ENCODE data around the gene THSD4. TPM values are rescaled to one million over a fixed set of nuclear protein-coding genes. Genes with fewer than 3 reads are reported as not detected.
A peak's percentile ranks its signal among the peaks of the same experiment; 100 is the strongest.

The THSD4 gene
- total and polyA plus RNA-seq, 2 of the 4 experiments (the other 2 are of a cell fraction), result 25.5 to 31.1 TPM

- TF ChIP-seq CTCF (conservative IDR thresholded peaks at IDR 0.05; ENCODE audit: low read depth, low read length) (no peak), USF2 (IDR thresholded peaks at IDR 0.05; ENCODE audit: low read depth, low read length) (no peak), SMC3 (IDR thresholded peaks at IDR 0.05; ENCODE audit: low read depth, low read length) (no peak), FOS (IDR thresholded peaks at IDR 0.05; ENCODE audit: low read depth, low read length) (no peak), MAFK (IDR thresholded peaks at IDR 0.05; ENCODE audit: low read depth, low read length) (no peak), BHLHE40 (IDR thresholded peaks at IDR 0.05; ENCODE audit: low read depth, low read length) (no peak), MAZ (IDR thresholded peaks at IDR 0.05; ENCODE audit: borderline replicate concordance, low read depth, low read length) (no peak), ELK1 (IDR thresholded peaks at IDR 0.05; ENCODE audit: borderline replicate concordance, low read depth, low read length) (no peak), MXI1 (IDR thresholded peaks at IDR 0.05; ENCODE audit: borderline replicate concordance, low read depth, low read length) (no peak), RFX5 (IDR thresholded peaks at IDR 0.05; ENCODE audit: low read depth, low read length) (no peak), NFE2L2 (IDR thresholded peaks at IDR 0.05; ENCODE audit: low read depth, low read length) (no peak), CEBPB (IDR thresholded peaks at IDR 0.05; ENCODE audit: low read depth, low read length) (no peak), RAD21 (IDR thresholded peaks at IDR 0.05; ENCODE audit: low read length) (no peak), RCOR1 (IDR thresholded peaks at IDR 0.05; ENCODE audit: insufficient replicate concordance, low read length) (no peak), POLR2A (IDR thresholded peaks at IDR 0.05; ENCODE audit: low read depth, low read length) (no peak), CHD1 (IDR thresholded peaks at IDR 0.05; ENCODE audit: low read depth, low read length) (no peak)
- H3K9me1 ChIP-seq (ENCODE audit: insufficient read depth, low read length), result peaks cover 17% of the 10 kb centered on the region
- H3K56ac ChIP-seq (ENCODE audit: extremely low read depth, insufficient read depth, low read length), result no peak overlapping the region
- dilution Hi-C loops (cut with HindIII; ENCODE audit: low sequenced_read_pairs, unreplicated experiment) (no loop called here), in situ Hi-C loops (cut with MboI; ENCODE audit: low sequenced_read_pairs) (no loop called here), intact Hi-C loops (cut with micrococcal nuclease) (no loop called here)
- H4K8ac ChIP-seq (ENCODE audit: low read depth in 2 of 2, low read length in 2 of 2), result no peak overlapping the region
- H3K9ac ChIP-seq (ENCODE audit: low read depth, low read length), result no peak overlapping the region
- no peak overlapping the region for H3K27ac ChIP-seq (ENCODE audit: insufficient read depth, low read length)
- no peak overlapping the region for H3K4me2 ChIP-seq (ENCODE audit: low read depth, low read length)
- H3K27me3 ChIP-seq (ENCODE audit: control insufficient read depth, insufficient read depth, low read length), result no peaks in the 10 kb centered on the region
- no peaks in the 10 kb centered on the region for H3K36me3 ChIP-seq (ENCODE audit: control insufficient read depth, insufficient read depth, low read length)
- DNase-seq (no peak), ATAC-seq (ENCODE audit: low read depth) (no peak; the same call in 1 of the 2 replicates)
- no peaks in the 10 kb centered on the region for H4K20me1 ChIP-seq (ENCODE audit: insufficient read depth, low read length)
- no peak overlapping the region for H2AFZ ChIP-seq (replicated peaks; ENCODE audit: low read length, poor library complexity)
- peak overlapping the region; percentile 10; the same call in 1 of the 3 replicates for H2BK15ac ChIP-seq (ENCODE audit: low read depth, low read length)
- H3K23ac ChIP-seq (ENCODE audit: low read depth, low read length), result no peak overlapping the region
- H2BK5ac ChIP-seq (ENCODE audit: low read depth, low read length, poor library complexity, severe bottlenecking), result peak overlapping the region; percentile 25
- no TSS peak for BruUV-seq (replicated peaks)
- peak overlapping the region; percentile 43; the same call in 1 of the 2 replicates for H2BK20ac ChIP-seq (ENCODE audit: low read depth, low read length)
- POLR2A ChIA-PET (ENCODE audit: unreplicated experiment), result no interaction called here
- H2BK120ac ChIP-seq (ENCODE audit: low read depth, low read length), result 0 out of 2 replicates have a peak overlapping the region, but pooled peaks have one; percentile 22
- no peaks in the 10 kb centered on the region for H3K9me3 ChIP-seq (ENCODE audit: control insufficient read depth, insufficient read depth, low read length)
- H3K18ac ChIP-seq (ENCODE audit: low read depth, low read length), result peak overlapping the region; percentile 52; the same call in 1 of the 2 replicates
- WGBS, 2 experiments (ENCODE audit: extremely low coverage in 2 of 2, insufficient read length in 1 of 2), result no CpG with 5 or more reads among the region's 2 CpGs
- peaks cover 11% of the 10 kb centered on the region for H3K4me1 ChIP-seq (ENCODE audit: control insufficient read depth, insufficient read depth, low read length)
- H4K91ac ChIP-seq (ENCODE audit: insufficient read depth, low read depth, low read length), result peak overlapping the region; percentile 11; the same call in 1 of the 2 replicates
- CTCF ChIA-PET, result interaction anchor here (0.7 to 0.8 kb wide), 2 partner anchors 45 to 50 kb away, joined by 4 to 6 read pairs; no protein-coding TSS in a partner anchor
- peaks cover 3 to 28% of the 10 kb centered on the region in 2 experiments; a peak in 3 of 4 replicates for H3K79me1 ChIP-seq (ENCODE audit: low read depth in 1 of 2, low read length in 2 of 2)
- H3K14ac ChIP-seq (replicated peaks; ENCODE audit: low read depth, low read length), result peak overlapping the region; percentile 8; the same call in 1 of the 2 replicates
- H3K4me3 ChIP-seq (ENCODE audit: insufficient read depth, low read depth, low read length), result no peak overlapping the region
- H2AK9ac ChIP-seq (replicated peaks; ENCODE audit: low read depth, low read length, poor library complexity), result no peak overlapping the region
- peak overlapping the region; percentile 45 for H2AK5ac ChIP-seq (ENCODE audit: low read depth, low read length)
- H3K4ac ChIP-seq (ENCODE audit: low read depth, low read length), result peak overlapping the region; percentile 31; the same call in 1 of the 2 replicates
- no peak overlapping the region; the same call in 1 of the 2 replicates for H4K5ac ChIP-seq (ENCODE audit: low read depth, low read length)
These were observed 265.1 kb downstream of the THSD4 start for GRCh38 chr15:71380345-71380744.

Measured in IMR-90 (cell line).